Tibial nerve (tissue), 4 donors: ENCODE results near the gene FOXK2. TPM values are rescaled to one million over a fixed set of nuclear protein-coding genes. Genes with fewer than 3 reads are reported as not detected.
A peak's percentile ranks its signal among the peaks of the same experiment; 100 is the strongest.

Source experiments
- DNase-seq, 2 donors: peaks; one replicate each; pipeline ENCODE4 v3.0.0-alpha.2; 2019; ENCODE audit warnings: low spot score in 2 of 2
- H3K27ac ChIP-seq, 4 donors: fragments of 200-600 bp; sonication (generic) in 3 of 4; one replicate each; pipeline ENCODE4 v1.5.1; 2017 to 2019; ENCODE audit warnings: mild to moderate bottlenecking in 1 of 4
- H3K27me3 ChIP-seq, 2 donors: fragments of 200-600 bp; sonication (generic) in 1 of 2; one replicate each; pipeline versions ENCODE4 v1.5.1 to v1.6.0; 2017 to 2019
- H3K36me3 ChIP-seq, 3 donors: fragments of 200-600 bp; sonication (generic); one replicate each; pipeline ENCODE4 v1.5.1; 2018 to 2019
- H3K4me1 ChIP-seq, 4 donors: fragments of 200-600 bp; sonication (generic) in 3 of 4; one replicate each; pipeline ENCODE4 v1.5.1; 2017 to 2019
- H3K4me3 ChIP-seq, 4 donors: fragments of 200-600 bp; sonication (generic) in 3 of 4; one replicate each; pipeline ENCODE4 v1.5.1; 2017 to 2019; ENCODE audit warnings: mild to moderate bottlenecking in 1 of 4, moderate library complexity in 1 of 4
- H3K9me3 ChIP-seq, 4 donors: fragments of 200-600 bp; sonication (generic) in 3 of 4; one replicate each; pipeline ENCODE4 v1.5.1; 2017 to 2019
- EP300 ChIP-seq, 2 donors: sonication (generic); formaldehyde crosslinking; IDR thresholded peaks; one replicate each; pipeline ENCODE4 v1.6.1; 2017; ENCODE audit warnings: antibody characterized with exemption in 2 of 2, mild to moderate bottlenecking in 1 of 2
- POLR2A ChIP-seq, 2 donors: fragments of 450-650 bp; IDR thresholded peaks; one replicate each; pipeline ENCODE4 v1.6.1; 2017; ENCODE audit warnings: antibody characterized with exemption in 2 of 2, mild to moderate bottlenecking in 2 of 2, moderate library complexity in 2 of 2
- WGBS, 2 donors: methylation state at CpG; one replicate each; pipeline ENCODE4 v1.1.5; 2018; 5-methylcytosine and 5-hydroxymethylcytosine counted together
- total RNA-seq, 4 donors: library from RNA; depleted of rRNA; stranded (reverse); fragments of >200 nt; gene quantifications; one replicate each; pipeline ENCODE4 v1.1.0, GENCODE V29; 2016
- TF ChIP-seq, protein P1 (sequence below), 5 experiments: fragments of 200-600 bp in 3 of 5; fragments of 450-650 bp in 2 of 5; sonication (generic) in 3 of 5; IDR thresholded peaks; one replicate each; pipeline ENCODE4 v1.5.1; 2016 to 2019; ENCODE audit warnings: antibody characterized with exemption in 5 of 5, mild to moderate bottlenecking in 3 of 5, moderate library complexity in 2 of 5

The FOXK2 gene
- total RNA-seq, 4 donors from 2014 or later: 29.6 to 65.4 (median 33.3) TPM

DNA sequence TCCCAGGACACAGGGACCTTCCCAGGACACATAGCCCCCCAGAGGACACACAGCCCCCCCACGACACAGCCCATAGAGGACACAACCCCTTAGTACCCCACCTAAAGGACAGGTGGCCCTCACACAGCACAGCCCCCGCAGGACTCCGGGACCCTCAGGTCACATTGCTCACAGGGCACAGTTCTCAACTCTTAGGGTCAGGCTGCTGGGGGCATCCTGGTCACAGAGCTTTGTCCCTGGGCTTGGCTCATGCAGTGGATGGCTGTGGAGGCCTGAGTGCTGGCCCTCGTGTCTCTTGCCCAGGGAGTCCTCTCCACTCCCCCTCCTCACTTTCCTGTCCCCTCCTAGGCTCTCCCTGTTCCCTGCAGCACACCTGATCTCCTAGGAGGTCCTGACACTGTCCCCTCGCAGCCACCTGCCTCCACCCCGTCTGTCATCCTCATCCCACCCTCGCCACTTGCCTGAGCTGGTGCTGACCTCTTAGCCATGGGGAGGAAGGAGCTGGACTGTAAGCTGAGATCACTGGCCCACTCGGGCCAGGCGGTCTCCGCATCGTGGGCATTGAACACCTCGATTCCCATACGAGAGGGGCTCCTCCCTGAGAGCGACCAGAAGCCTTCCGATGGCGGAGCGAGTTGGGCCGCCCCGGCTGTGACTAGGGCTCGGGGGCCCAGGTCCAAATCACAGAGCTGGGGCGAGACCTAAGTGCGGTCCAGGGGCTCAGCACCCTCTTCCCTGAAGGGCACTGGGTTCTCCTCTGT, 130.1 kb downstream of the FOXK2 start:
- TF ChIP-seq EP300 (IDR thresholded peaks at IDR 0.05): no peak
- TF ChIP-seq, protein P1, sequence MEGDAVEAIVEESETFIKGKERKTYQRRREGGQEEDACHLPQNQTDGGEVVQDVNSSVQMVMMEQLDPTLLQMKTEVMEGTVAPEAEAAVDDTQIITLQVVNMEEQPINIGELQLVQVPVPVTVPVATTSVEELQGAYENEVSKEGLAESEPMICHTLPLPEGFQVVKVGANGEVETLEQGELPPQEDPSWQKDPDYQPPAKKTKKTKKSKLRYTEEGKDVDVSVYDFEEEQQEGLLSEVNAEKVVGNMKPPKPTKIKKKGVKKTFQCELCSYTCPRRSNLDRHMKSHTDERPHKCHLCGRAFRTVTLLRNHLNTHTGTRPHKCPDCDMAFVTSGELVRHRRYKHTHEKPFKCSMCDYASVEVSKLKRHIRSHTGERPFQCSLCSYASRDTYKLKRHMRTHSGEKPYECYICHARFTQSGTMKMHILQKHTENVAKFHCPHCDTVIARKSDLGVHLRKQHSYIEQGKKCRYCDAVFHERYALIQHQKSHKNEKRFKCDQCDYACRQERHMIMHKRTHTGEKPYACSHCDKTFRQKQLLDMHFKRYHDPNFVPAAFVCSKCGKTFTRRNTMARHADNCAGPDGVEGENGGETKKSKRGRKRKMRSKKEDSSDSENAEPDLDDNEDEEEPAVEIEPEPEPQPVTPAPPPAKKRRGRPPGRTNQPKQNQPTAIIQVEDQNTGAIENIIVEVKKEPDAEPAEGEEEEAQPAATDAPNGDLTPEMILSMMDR (IDR thresholded peaks at IDR 0.05): no peak
- no peak for TF ChIP-seq POLR2A (IDR thresholded peaks at IDR 0.05)
- no peaks in the 10 kb centered on the region for H3K27me3 ChIP-seq
- no peak overlapping the region for H3K4me3 ChIP-seq
- H3K27ac ChIP-seq: peak overlapping the region in 3 of 4 donors; percentile 78 to 90 (median 85)
- H3K36me3 ChIP-seq: peaks cover 0 to 13% (median 0%) of the 10 kb centered on the region in 3 donors
- 82 to 84% methylated on average over 20 to 22 of the region's 22 CpGs for WGBS, 2 donors
- no peak for DNase-seq
- peaks cover 0 to 28% (median 19%) of the 10 kb centered on the region in 4 donors for H3K4me1 ChIP-seq
- H3K9me3 ChIP-seq: no peaks in the 10 kb centered on the region

DNA sequence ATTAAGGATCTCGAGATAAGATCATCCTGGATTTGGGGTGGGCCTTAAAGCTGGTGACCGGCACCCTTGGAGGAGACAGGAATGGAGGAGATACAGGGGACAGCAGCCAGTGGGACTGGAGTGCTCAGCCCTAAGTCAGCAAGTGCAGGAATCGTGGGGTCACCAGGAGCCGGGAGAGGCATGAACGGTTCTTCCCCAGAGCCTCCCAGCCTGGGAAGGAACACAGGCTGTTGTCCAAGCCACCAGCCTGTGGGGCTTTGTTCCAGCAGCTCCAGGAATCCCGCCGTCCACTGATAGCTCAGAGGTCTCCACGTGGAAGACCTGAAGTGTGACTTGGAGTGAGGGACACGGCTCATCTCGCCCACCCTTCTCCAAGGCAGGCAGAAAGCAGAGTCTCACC, 131.2 kb downstream of the FOXK2 start:
- no peaks in the 10 kb centered on the region for H3K27me3 ChIP-seq
- peaks cover 0 to 23% (median 0%) of the 10 kb centered on the region in 3 donors for H3K36me3 ChIP-seq
- no peaks in the 10 kb centered on the region for H3K9me3 ChIP-seq
- 74 to 83% methylated on average over 8 to 10 of the region's 10 CpGs for WGBS, 2 donors
- TF ChIP-seq, protein P1 (IDR thresholded peaks at IDR 0.05): no peak
- TF ChIP-seq POLR2A (IDR thresholded peaks at IDR 0.05) (no peak), EP300 (IDR thresholded peaks at IDR 0.05) (no peak)
- H3K4me1 ChIP-seq: peaks cover 0 to 22% (median 16%) of the 10 kb centered on the region in 4 donors
- H3K4me3 ChIP-seq: no peak overlapping the region
- no peak for DNase-seq
- peak overlapping the region in 1 of 4 donors; percentile 24 for H3K27ac ChIP-seq

DNA sequence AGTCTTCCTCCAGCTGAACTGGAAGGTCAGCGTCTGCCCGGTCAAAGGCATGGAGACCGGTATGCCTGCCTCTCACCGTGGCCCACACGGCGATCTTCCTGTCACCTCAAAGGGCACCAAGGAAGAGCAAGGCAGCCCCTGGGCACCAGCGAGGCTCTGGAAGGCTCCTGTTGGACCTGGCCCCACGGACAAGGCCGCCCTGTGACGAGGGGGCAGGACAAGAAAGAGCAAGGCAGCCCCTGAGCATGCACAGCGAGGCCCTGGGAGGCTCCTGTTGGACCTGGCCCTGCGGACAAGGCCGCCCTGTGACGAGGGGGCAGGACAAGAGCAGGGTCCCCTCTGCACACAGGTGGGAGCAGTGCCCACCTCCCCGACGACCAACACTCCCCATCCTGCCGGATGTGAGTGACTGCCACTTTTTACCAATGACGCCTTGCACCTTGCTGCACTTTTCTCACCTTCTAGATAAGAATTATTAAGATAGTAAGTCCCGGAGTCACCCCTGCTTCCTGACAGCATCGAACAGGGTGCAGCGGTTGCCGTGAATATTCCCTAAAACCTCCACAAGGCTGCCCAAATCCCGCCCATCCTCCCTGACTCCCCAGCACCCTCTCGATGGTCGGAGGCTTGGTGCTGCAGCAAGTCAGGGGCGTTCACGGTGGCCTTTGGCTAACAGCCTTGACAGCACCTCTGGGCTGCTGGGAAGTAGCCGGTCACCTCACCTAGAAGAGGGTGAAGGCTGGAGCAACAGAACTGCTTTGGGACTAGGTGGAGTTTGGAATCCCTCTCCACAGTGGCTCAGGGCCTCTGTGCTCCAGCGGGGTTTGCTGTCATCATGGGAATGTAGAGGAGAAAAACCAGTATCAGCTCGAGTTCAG, 134.4 kb downstream of the FOXK2 start:
- H3K4me3 ChIP-seq: no peak overlapping the region
- peaks cover 0 to 55% (median 0%) of the 10 kb centered on the region in 3 donors for H3K36me3 ChIP-seq
- H3K27me3 ChIP-seq: no peaks in the 10 kb centered on the region
- H3K9me3 ChIP-seq: no peaks in the 10 kb centered on the region
- H3K27ac ChIP-seq: peak overlapping the region in 1 of 4 donors; percentile 16
- no peak for TF ChIP-seq EP300 (IDR thresholded peaks at IDR 0.05)
- TF ChIP-seq POLR2A (IDR thresholded peaks at IDR 0.05): no peak
- TF ChIP-seq, protein P1 (IDR thresholded peaks at IDR 0.05): no peak
- H3K4me1 ChIP-seq: peaks cover 0 to 3% (median 0%) of the 10 kb centered on the region in 4 donors
- 76 to 81% methylated on average over 30 of the region's 30 CpGs for WGBS, 2 donors
- DNase-seq: no peak

Other genes starting within 250 kb of the FOXK2 start
- gene CSNK1D, start 246.0 kb upstream of the FOXK2 start, total RNA-seq: 100 to 1,000 TPM in 3 of 4 donors, 10 to 100 TPM in 1; 93.9 to 160 (median 124) TPM
- under 1 TPM in 2 of 4 donors, not detected in 2; 0.63 to 0.90 TPM for gene CD7, start 202.1 kb upstream of the FOXK2 start, total RNA-seq
- gene SECTM1, start 186.0 kb upstream of the FOXK2 start, total RNA-seq: 10 to 100 TPM in 3 of 4 donors, 1 to 10 TPM in 1; 6.9 to 12.6 (median 11.3) TPM
- not detected for gene TEX19, start 160.5 kb upstream of the FOXK2 start, total RNA-seq
- gene UTS2R, start 148.0 kb upstream of the FOXK2 start, total RNA-seq: under 1 TPM in 1 of 4 donors, not detected in 3; 0.20 TPM
- 100 to 1,000 TPM in 1 of 4 donors, 10 to 100 TPM in 3; 65.6 to 143 (median 95.1) TPM for gene HEXD, start 101.4 kb upstream of the FOXK2 start, total RNA-seq
- gene OGFOD3, start 101.1 kb upstream of the FOXK2 start, total RNA-seq: 10 to 100 TPM; 23.7 to 51.6 (median 40.7) TPM
- 100 to 1,000 TPM in 2 of 4 donors, 10 to 100 TPM in 2; 45.4 to 106 (median 86.4) TPM for gene CYBC1, start 69.0 kb upstream of the FOXK2 start, total RNA-seq
- 10 to 100 TPM; 25.8 to 79.2 (median 59.9) TPM for gene NARF, start 61.0 kb upstream of the FOXK2 start, total RNA-seq
- gene WDR45B, start 128.7 kb downstream of the FOXK2 start, total RNA-seq: 100 to 1,000 TPM in 1 of 4 donors, 10 to 100 TPM in 3; 64.9 to 114 (median 88.5) TPM
- gene RAB40B, start 179.0 kb downstream of the FOXK2 start, total RNA-seq: 10 to 100 TPM; 27.3 to 39.0 (median 36.7) TPM
- 10 to 100 TPM; 17.4 to 22.5 (median 21.0) TPM for gene FN3KRP, start 197.0 kb downstream of the FOXK2 start, total RNA-seq
- 10 to 100 TPM; 13.3 to 45.5 (median 18.7) TPM for gene FN3K, start 215.9 kb downstream of the FOXK2 start, total RNA-seq
- gene TBCD, start 232.3 kb downstream of the FOXK2 start, total RNA-seq: 100 to 1,000 TPM in 1 of 4 donors, 10 to 100 TPM in 3; 42.6 to 115 (median 87.9) TPM